Loucy (cell line): Measurements from ENCODE around the gene GADL1.

Experiments
- CTCF ChIP-seq: fragments of 200-600 bp; sonication (generic); conservative IDR thresholded peaks from 2 replicates; pipeline ENCODE4 v1.5.1; 2014; ENCODE audit warnings: mild to moderate bottlenecking, antibody characterized with exemption, low read length
- EZH2phosphoT487 ChIP-seq: fragments of 200-600 bp; IDR thresholded peaks from 2 replicates; pipeline ENCODE4 v1.6.1; 2018; ENCODE audit warnings: antibody characterized with exemption, mild to moderate bottlenecking, moderate library complexity, borderline replicate concordance

DNA sequence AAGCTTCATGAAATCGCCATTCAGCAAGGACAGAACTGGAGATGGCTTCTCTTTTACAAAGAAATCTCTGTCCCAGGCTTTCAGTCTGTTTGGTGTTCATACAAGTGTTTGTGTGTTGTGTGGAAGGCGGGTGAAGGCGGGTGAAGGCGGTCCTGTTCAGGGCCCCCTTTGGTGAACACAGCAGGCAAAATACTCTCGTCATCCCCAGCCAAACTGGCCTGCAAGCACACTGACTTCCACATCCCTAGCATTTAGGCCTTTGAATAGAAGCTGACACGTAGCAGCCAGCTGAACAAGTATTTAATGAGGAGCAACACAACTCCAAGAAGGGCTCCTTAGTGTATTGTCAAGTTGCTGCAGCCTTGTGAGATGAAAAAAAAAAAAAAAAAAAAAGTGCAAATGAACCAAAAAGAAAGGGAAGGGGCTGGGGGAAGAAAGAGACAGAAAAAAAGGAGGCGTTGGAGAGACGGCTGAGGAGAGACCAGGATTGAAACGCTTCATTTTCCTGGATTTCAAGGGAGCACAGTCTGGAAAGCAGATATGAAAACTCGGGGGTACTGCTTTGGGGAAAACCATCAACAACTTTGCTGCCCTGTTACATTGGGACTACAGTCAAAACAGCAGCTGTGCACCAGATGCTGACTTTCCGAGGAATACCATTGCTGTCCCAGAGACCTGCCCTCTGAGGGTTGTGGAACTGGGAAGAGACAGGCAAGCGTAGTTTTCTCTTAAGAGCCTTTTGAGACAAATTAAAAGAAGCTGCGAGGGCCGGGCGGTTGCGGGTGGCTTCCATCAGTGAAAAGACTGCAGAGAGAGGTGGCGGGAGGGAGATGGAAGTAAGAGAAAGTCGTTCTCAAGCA, 213.4 kb downstream of the GADL1 start:
- no peak for TF ChIP-seq CTCF
- no peak for TF ChIP-seq EZH2phosphoT487
